ENCODE data around the gene GNB5. TPM values are rescaled to one million over a fixed set of nuclear protein-coding genes. Genes with fewer than 3 reads are reported as not detected.
A peak's percentile ranks its signal among the peaks of the same experiment; 100 is the strongest.

The GNB5 gene
- total RNA-seq, 6 experiments from 2014 or later = 24.1 to 37.1 (median 33.0) TPM

DNA sequence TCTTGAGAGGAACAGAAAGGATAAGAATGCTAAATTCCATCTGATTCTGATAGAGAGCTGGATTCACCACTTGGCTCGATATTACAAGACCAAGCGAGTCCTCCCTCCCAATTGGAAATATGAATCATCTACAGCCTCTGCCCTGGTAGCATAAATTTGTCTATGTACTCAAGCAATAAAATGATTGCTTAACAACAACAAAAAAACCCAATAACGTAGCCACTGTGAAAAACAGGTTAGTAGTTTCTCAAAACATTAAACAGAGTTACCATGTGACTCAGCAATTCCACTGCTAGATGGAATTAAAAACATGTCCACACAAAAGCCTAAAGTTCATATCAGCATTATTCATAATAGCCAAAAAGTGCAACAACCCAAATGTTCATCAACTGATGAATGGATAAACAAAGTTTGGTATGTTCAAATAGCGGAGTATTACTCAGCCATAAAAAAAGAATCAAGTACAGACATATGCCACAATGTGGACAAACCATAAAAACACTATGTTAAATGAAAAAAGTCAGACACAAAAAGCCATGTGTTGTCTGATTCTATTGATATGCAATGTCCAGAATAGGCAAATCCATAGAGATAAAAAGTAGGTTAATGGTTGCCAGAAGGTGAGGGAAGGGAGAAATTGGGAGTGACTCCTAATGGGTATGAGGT is 95.5 kb downstream of the GNB5 start:
- DNase-seq = peak; percentile 97
- H3K27ac Mint-ChIP-seq = peak overlapping the region; percentile 96
- TF ChIP-seq, protein P1, sequence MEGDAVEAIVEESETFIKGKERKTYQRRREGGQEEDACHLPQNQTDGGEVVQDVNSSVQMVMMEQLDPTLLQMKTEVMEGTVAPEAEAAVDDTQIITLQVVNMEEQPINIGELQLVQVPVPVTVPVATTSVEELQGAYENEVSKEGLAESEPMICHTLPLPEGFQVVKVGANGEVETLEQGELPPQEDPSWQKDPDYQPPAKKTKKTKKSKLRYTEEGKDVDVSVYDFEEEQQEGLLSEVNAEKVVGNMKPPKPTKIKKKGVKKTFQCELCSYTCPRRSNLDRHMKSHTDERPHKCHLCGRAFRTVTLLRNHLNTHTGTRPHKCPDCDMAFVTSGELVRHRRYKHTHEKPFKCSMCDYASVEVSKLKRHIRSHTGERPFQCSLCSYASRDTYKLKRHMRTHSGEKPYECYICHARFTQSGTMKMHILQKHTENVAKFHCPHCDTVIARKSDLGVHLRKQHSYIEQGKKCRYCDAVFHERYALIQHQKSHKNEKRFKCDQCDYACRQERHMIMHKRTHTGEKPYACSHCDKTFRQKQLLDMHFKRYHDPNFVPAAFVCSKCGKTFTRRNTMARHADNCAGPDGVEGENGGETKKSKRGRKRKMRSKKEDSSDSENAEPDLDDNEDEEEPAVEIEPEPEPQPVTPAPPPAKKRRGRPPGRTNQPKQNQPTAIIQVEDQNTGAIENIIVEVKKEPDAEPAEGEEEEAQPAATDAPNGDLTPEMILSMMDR (IDR thresholded peaks at IDR 0.05) = no peak
- H3K27me3 Mint-ChIP-seq (ENCODE audit: insufficient read depth) = peaks cover 4% of the 10 kb centered on the region
- H3K36me3 Mint-ChIP-seq (ENCODE audit: low read depth) = no peaks in the 10 kb centered on the region; the same call in 1 of the 2 replicates
- peaks cover 43% of the 10 kb centered on the region for H3K4me1 Mint-ChIP-seq (ENCODE audit: low read depth)
- peaks cover under 1% of the 10 kb centered on the region; the same call in 1 of the 2 replicates for H3K9me3 Mint-ChIP-seq
- H3K4me3 Mint-ChIP-seq = peak overlapping the region; percentile 54

DNA sequence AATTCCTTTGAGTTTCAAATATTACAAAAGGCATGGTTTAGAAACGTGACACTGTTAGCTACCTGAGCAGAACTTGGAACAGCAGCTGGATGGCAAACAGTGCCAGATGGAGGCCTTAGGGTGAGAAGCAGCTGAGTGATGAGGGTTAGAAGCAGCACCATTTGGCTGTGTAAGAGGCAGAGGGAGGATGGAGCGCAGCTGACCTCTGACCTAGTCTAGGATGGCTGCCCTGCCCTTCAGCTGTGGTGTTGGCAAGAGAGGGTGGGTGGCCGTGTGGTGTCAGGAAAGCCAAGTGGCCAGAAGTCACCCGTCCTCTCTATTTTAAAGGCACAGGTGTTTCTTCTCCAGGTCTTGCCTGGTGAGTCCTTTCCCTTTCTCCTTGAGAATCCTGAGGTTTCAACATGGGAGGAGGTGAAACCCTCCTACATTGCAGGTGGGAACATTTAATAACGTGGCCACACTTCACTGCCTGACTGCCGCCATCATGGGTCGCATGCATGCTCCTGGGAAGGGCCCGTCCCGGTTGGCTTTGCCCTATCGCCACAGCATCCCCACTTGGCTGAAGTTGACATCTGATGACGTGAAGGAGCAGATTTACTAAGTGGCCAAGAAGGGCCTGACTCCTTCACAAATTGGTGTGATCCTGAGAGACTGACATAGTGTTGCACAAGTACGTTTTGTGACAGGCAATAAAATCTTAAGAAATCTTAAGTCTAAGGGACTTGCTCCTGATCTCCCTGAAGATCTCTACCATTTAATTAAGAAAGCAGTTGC is 96.2 kb downstream of the GNB5 start:
- Mint-ChIP-seq H3K4me3 (peak overlapping the region; percentile 69), H3K4me1 (ENCODE audit: low read depth) (peaks cover 43% of the 10 kb centered on the region), H3K36me3 (ENCODE audit: low read depth) (peaks cover 7% of the 10 kb centered on the region), H3K27ac (peak overlapping the region; percentile 96), H3K27me3 (ENCODE audit: insufficient read depth) (peaks cover 4% of the 10 kb centered on the region; the same call in 1 of the 2 replicates), H3K9me3 (peaks cover 7% of the 10 kb centered on the region; the same call in 1 of the 2 replicates)
- TF ChIP-seq, protein P1 (IDR thresholded peaks at IDR 0.05) = no peak
- no peak for DNase-seq

- H3K27me3 Mint-ChIP-seq (ENCODE audit: insufficient read depth) = peaks cover 4% of the 10 kb centered on the region; the same call in 1 of the 2 replicates
- peak; percentile 96 for DNase-seq
- TF ChIP-seq, protein P1 (IDR thresholded peaks at IDR 0.05) = no peak; the same call in 1 of the 2 replicates
- H3K36me3 Mint-ChIP-seq (ENCODE audit: low read depth) = peaks cover 13% of the 10 kb centered on the region
- H3K4me1 Mint-ChIP-seq (ENCODE audit: low read depth) = peaks cover 43% of the 10 kb centered on the region
- H3K27ac Mint-ChIP-seq = peak overlapping the region; percentile 96
- H3K9me3 Mint-ChIP-seq = peaks cover 13% of the 10 kb centered on the region
- peak overlapping the region; percentile 69 for H3K4me3 Mint-ChIP-seq
Measured at GRCh38 chr15:52093539-52094510, 97.4 kb downstream of the GNB5 start.

- TF ChIP-seq, protein P1 (IDR thresholded peaks at IDR 0.05) = no peak
- H3K4me1 Mint-ChIP-seq (ENCODE audit: low read depth) = peaks cover 43% of the 10 kb centered on the region
- peak overlapping the region; percentile 96 for H3K27ac Mint-ChIP-seq
- no peak for DNase-seq
- H3K9me3 Mint-ChIP-seq = peaks cover 13% of the 10 kb centered on the region
- H3K27me3 Mint-ChIP-seq (ENCODE audit: insufficient read depth) = peaks cover 4% of the 10 kb centered on the region; the same call in 1 of the 2 replicates
- peaks cover 13% of the 10 kb centered on the region for H3K36me3 Mint-ChIP-seq (ENCODE audit: low read depth)
- peak overlapping the region; percentile 69 for H3K4me3 Mint-ChIP-seq
Measured at GRCh38 chr15:52093167-52093538, 98.0 kb downstream of the GNB5 start.

DNA sequence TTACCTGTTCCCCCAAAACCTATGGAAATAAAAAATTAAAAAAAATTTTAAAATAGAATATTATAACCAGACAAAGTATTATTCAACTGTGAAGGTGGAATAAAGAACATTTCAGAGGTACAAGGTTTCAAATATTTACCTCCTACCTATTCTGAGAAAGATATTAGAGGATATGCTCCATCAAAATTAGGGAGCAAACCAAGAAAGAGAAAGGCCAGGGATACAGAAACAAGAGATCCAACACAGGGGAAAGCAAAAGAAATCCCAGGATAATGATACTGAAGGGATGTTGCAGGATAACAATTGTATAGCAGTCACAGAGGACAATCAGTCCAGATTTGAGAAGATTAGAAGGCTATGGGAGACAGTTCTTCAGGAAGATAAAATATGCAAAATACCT is 101.0 kb downstream of the GNB5 start:
- Mint-ChIP-seq H3K27ac (no peak overlapping the region), H3K27me3 (ENCODE audit: insufficient read depth) (peaks cover 4% of the 10 kb centered on the region; the same call in 1 of the 2 replicates)
- TF ChIP-seq, protein P1 (IDR thresholded peaks at IDR 0.05) = no peak

More for the DNA sequence above, 101.0 kb downstream of the GNB5 start:
- DNase-seq = no peak
- peaks cover 28% of the 10 kb centered on the region for H3K4me1 Mint-ChIP-seq (ENCODE audit: low read depth)
- peaks cover 13% of the 10 kb centered on the region for H3K9me3 Mint-ChIP-seq
- no peak overlapping the region for H3K4me3 Mint-ChIP-seq
- peaks cover 13% of the 10 kb centered on the region for H3K36me3 Mint-ChIP-seq (ENCODE audit: low read depth)
